GM23248 (cell line): ENCODE data around the gene NAT9.

Experiments
- EZH2 ChIP-seq: fragments of 200-600 bp; sonication (generic); IDR thresholded peaks from 2 replicates; pipeline ENCODE4 v1.6.1; 2018; ENCODE audit warnings: antibody characterized with exemption, mild to moderate bottlenecking; ENCODE audit not compliant: insufficient read depth, poor library complexity, severe bottlenecking
- EZH2phosphoT487 ChIP-seq: fragments of 200-600 bp; sonication (generic); IDR thresholded peaks from 2 replicates; pipeline ENCODE4 v1.6.1; 2018; ENCODE audit warnings: antibody characterized with exemption, moderate library complexity, mild to moderate bottlenecking, low read depth; ENCODE audit not compliant: insufficient read depth

GRCh38 chr17:74807925-74808324 is 31.8 kb upstream of the NAT9 start:
- TF ChIP-seq EZH2phosphoT487 = no peak
- no peak for TF ChIP-seq EZH2
